HuH-7 (cell line): ENCODE results near the gene CAPN12.
A peak's percentile ranks its signal among the peaks of the same experiment; 100 is the strongest.

Experiments
- DNase-seq: peaks from one replicate; pipeline ENCODE4 v3.0.0; 2011; ENCODE audit warnings: low spot score

Gene CAPN12

GRCh38 chr19:38737921-38738737 is 6.1 kb downstream of the CAPN12 start:
- DNase-seq: no peak

GRCh38 chr19:38737281-38737865 is 6.9 kb downstream of the CAPN12 start:
- DNase-seq: no peak

- peak; percentile 96 for DNase-seq
These were observed 7.6 kb downstream of the CAPN12 start for GRCh38 chr19:38736413-38737280.

- peak; percentile 68 for DNase-seq
These were observed 8.2 kb downstream of the CAPN12 start for GRCh38 chr19:38736036-38736412.

- DNase-seq: peak; percentile 77
These were observed 9.0 kb downstream of the CAPN12 start for GRCh38 chr19:38735257-38735686.

GRCh38 chr19:38734426-38735256 is 9.6 kb downstream of the CAPN12 start:
- DNase-seq: peak; percentile 58

GRCh38 chr19:38734176-38734425 is 10.2 kb downstream of the CAPN12 start:
- DNase-seq: no peak

GRCh38 chr19:38733493-38734175 is 10.6 kb downstream of the CAPN12 start:
- DNase-seq: no peak

- no peak for DNase-seq
These were observed 11.1 kb downstream of the CAPN12 start for GRCh38 chr19:38733241-38733492.

- DNase-seq: no peak
These were observed 12.5 kb downstream of the CAPN12 start for GRCh38 chr19:38731654-38732301.

- no peak for DNase-seq
These were observed 13.3 kb downstream of the CAPN12 start for GRCh38 chr19:38730731-38731589.

GRCh38 chr19:38730470-38730730 is 13.9 kb downstream of the CAPN12 start:
- DNase-seq: no peak

GRCh38 chr19:38729653-38730469 is 14.4 kb downstream of the CAPN12 start:
- peak; percentile 85 for DNase-seq

- DNase-seq: no peak
These were observed 15.3 kb downstream of the CAPN12 start for GRCh38 chr19:38728752-38729541.

- DNase-seq: no peak
These were observed 16.2 kb downstream of the CAPN12 start for GRCh38 chr19:38727868-38728660.

- DNase-seq: no peak
These were observed 16.9 kb downstream of the CAPN12 start for GRCh38 chr19:38727306-38727867.

- no peak for DNase-seq
These were observed 17.4 kb downstream of the CAPN12 start for GRCh38 chr19:38726761-38727301.
